Measurements from ENCODE around the gene LARGE1. TPM values are rescaled to one million over a fixed set of nuclear protein-coding genes. Genes with fewer than 3 reads are reported as not detected.
"Not testable (repeated sequence)": the region's sequence is repeated elsewhere in the genome, so short reads cannot be mapped to it uniquely, and the experiment has no call there.

LARGE1 gene
- total and polyA plus RNA-seq, 2 of the 8 experiments (the other 6 are each of a cell fraction or from before 2014, with no cell fraction given) = 43.7 to 83.0 TPM

- POLR2A ChIA-PET (ENCODE audit: partially characterized antibody); H2BK15ac ChIP-seq (ENCODE audit: low read length): not testable (repeated sequence)
- peaks cover 13 to 97% of the 10 kb centered on the region in 2 experiments for H3K79me2 ChIP-seq (ENCODE audit: control insufficient read depth in 1 of 2, insufficient read depth in 2 of 2, low read length in 2 of 2)
These were observed 61.6 kb downstream of the LARGE1 start for GRCh38 chr22:33858653-33859052.

More at GRCh38 chr22:33858653-33859052, 61.6 kb downstream of the LARGE1 start:
- H4K8ac ChIP-seq (ENCODE audit: extremely low read depth, insufficient read depth, low read length); H3K56ac ChIP-seq (replicated peaks; ENCODE audit: insufficient read length, low read depth, low read length); H3K9me3 ChIP-seq (ENCODE audit: insufficient read depth in 2 of 2, low read depth in 1 of 2, low read length in 1 of 2); H2BK5ac ChIP-seq (ENCODE audit: low read depth, low read length); H3K23ac ChIP-seq (ENCODE audit: insufficient read length); H2BK12ac ChIP-seq (ENCODE audit: low read depth, low read length); H2AK5ac ChIP-seq (ENCODE audit: low read depth, low read length); H3K4me3 ChIP-seq (ENCODE audit: extremely low read depth in 1 of 4, insufficient read depth in 2 of 4, low read depth in 3 of 4, low read length in 4 of 4); H2AFZ ChIP-seq (ENCODE audit: low read length); H3K9ac ChIP-seq (replicated peaks in 1 of 4; ENCODE audit: extremely low read depth in 1 of 4, low read depth in 3 of 4, low read length in 3 of 4); H3K27ac ChIP-seq (ENCODE audit: low read depth, low read length); CTCF ChIA-PET (ENCODE audit: partially characterized antibody); H3K36me3 ChIP-seq (ENCODE audit: control insufficient read depth in 2 of 4, insufficient read depth in 4 of 4, low read length in 3 of 4); H3K14ac ChIP-seq (ENCODE audit: insufficient read length); FAIRE-seq; H3K23me2 ChIP-seq (ENCODE audit: low read depth, low read length); H3K27me3 ChIP-seq (replicated peaks in 1 of 4; ENCODE audit: control insufficient read depth in 3 of 4, extremely low read depth in 1 of 4, insufficient read depth in 3 of 4, low read length in 3 of 4); H4K91ac ChIP-seq (replicated peaks; ENCODE audit: insufficient read length, low read length); H2BK120ac ChIP-seq (replicated peaks; ENCODE audit: low read depth, low read length); H3K18ac ChIP-seq (ENCODE audit: extremely low read depth, low read length); H2BK20ac ChIP-seq (ENCODE audit: low read length); DNase-seq (ENCODE audit: low read depth in 1 of 2, low spot score in 2 of 2); H4K5ac ChIP-seq (ENCODE audit: insufficient read length, low read depth, low read length); H3K4me2 ChIP-seq (ENCODE audit: insufficient read depth in 1 of 2, low read depth in 2 of 2, low read length in 2 of 2); H3K4ac ChIP-seq (replicated peaks; ENCODE audit: insufficient read length, low read depth, low read length): not testable (repeated sequence)
- Histone ChIP-seq H3K4me1 (replicated peaks in 1 of 4; ENCODE audit: control insufficient read depth in 3 of 4, insufficient read depth in 4 of 4, low read length in 3 of 4) (peaks cover 0 to 17% (median 12%) of the 10 kb centered on the region in 4 experiments; a peak in 5 of 7 replicates), H4K20me1 (replicated peaks in 1 of 2; ENCODE audit: control insufficient read depth in 1 of 2, insufficient read depth in 2 of 2, low read length in 2 of 2) (peaks cover 10 to 16% of the 10 kb centered on the region in 2 experiments), H3K79me1 (ENCODE audit: low read depth, low read length) (peaks cover 12% of the 10 kb centered on the region)
- 93% methylated on average over 5 of the region's 5 CpGs; no CpG with 5 or more reads in 1 of the 2 experiments for WGBS, 2 experiments (ENCODE audit: extremely low coverage in 1 of 2, insufficient coverage in 1 of 2, insufficient read length in 1 of 2, insufficient replicate concordance in 2 of 2, low coverage in 1 of 2, low lambda C conversion rate in 2 of 2, missing lambda C conversion rate in 1 of 2)
